ENCODE data around the gene F12. TPM values are rescaled to one million over a fixed set of nuclear protein-coding genes. Genes with fewer than 3 reads are reported as not detected.

F12 gene
- total RNA-seq, 1 experiment from 2014 or later: 10.0 TPM

DNA sequence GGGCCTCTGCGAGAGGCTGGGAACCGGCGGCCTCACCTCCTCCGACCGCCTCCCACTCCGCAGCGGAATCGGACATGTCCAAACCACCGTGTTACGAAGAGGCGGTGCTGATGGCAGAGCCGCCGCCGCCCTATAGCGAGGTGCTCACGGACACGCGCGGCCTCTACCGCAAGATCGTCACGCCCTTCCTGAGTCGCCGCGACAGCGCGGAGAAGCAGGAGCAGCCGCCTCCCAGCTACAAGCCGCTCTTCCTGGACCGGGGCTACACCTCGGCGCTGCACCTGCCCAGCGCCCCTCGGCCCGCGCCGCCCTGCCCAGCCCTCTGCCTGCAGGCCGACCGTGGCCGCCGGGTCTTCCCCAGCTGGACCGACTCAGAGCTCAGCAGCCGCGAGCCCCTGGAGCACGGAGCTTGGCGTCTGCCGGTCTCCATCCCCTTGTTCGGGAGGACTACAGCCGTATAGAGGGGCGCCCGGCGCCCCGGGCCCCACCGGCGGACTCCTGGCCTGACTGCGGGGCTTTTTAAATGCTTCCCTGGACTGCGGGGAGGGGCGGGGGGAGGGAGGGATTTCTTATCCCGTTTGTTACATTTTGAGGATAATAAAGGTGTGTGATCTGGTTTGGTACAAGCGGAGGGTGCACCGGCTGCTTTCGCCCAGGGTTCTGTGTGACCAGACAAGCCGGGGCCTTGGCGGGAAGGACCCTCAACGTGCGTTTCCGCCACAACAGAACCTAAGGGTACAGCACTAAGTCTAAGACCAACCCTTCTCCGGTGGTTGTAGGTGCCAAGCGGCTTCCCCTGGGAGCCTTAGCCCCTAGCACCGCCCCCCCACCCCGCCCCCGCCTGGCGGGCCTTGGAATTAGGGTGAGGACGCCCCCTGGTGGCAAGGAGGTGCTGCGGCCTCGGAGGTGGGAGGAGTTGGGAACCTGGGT is 46.6 kb upstream of the F12 start (continued):
- TF ChIP-seq, protein P1, sequence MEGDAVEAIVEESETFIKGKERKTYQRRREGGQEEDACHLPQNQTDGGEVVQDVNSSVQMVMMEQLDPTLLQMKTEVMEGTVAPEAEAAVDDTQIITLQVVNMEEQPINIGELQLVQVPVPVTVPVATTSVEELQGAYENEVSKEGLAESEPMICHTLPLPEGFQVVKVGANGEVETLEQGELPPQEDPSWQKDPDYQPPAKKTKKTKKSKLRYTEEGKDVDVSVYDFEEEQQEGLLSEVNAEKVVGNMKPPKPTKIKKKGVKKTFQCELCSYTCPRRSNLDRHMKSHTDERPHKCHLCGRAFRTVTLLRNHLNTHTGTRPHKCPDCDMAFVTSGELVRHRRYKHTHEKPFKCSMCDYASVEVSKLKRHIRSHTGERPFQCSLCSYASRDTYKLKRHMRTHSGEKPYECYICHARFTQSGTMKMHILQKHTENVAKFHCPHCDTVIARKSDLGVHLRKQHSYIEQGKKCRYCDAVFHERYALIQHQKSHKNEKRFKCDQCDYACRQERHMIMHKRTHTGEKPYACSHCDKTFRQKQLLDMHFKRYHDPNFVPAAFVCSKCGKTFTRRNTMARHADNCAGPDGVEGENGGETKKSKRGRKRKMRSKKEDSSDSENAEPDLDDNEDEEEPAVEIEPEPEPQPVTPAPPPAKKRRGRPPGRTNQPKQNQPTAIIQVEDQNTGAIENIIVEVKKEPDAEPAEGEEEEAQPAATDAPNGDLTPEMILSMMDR (IDR thresholded peaks at IDR 0.05): peak; percentile 77
- TF ChIP-seq ZNF219 (CRISPR knock-in tag; IDR thresholded peaks at IDR 0.05; ENCODE audit: borderline replicate concordance) (no peak), TEAD4 (CRISPR knock-in tag; IDR thresholded peaks at IDR 0.05) (no peak), HMGA2 (CRISPR knock-in tag; IDR thresholded peaks at IDR 0.05) (no peak), TEAD1 (CRISPR knock-in tag; IDR thresholded peaks at IDR 0.05) (no peak; the same call in 1 of the 2 replicates), ATF1 (CRISPR knock-in tag; IDR thresholded peaks at IDR 0.05) (no peak), SP1 (CRISPR knock-in tag; conservative IDR thresholded peaks at IDR 0.05) (peak; percentile 52; the same call in 1 of the 2 replicates), CREB1 (CRISPR knock-in tag; IDR thresholded peaks at IDR 0.05) (no peak), ZNF416 (CRISPR knock-in tag; IDR thresholded peaks at IDR 0.05) (peak; percentile 96), ZNF121 (CRISPR knock-in tag; IDR thresholded peaks at IDR 0.05) (no peak), CDX4 (CRISPR knock-in tag; IDR thresholded peaks at IDR 0.05; ENCODE audit: borderline replicate concordance) (peak; percentile 59; the same call in 1 of the 2 replicates), ZNF425 (CRISPR knock-in tag; conservative IDR thresholded peaks at IDR 0.05) (peak; percentile 72; the same call in 1 of the 2 replicates), SOX15 (CRISPR knock-in tag; IDR thresholded peaks at IDR 0.05) (no peak), NFE2L1 (CRISPR knock-in tag; IDR thresholded peaks at IDR 0.05) (no peak), GABPB1 (CRISPR knock-in tag; IDR thresholded peaks at IDR 0.05) (no peak), RORB (CRISPR knock-in tag; IDR thresholded peaks at IDR 0.05) (no peak), ZNF671 (CRISPR knock-in tag; IDR thresholded peaks at IDR 0.05) (peak; percentile 73; the same call in 1 of the 2 replicates), ELF4 (CRISPR knock-in tag; IDR thresholded peaks at IDR 0.05; ENCODE audit: low read depth) (peak; percentile 81; the same call in 1 of the 2 replicates), JUN (CRISPR knock-in tag; IDR thresholded peaks at IDR 0.05) (peak; percentile 75; the same call in 1 of the 2 replicates), GRHL2 (CRISPR knock-in tag; IDR thresholded peaks at IDR 0.05; ENCODE audit: insufficient replicate concordance, severe bottlenecking) (no peak), USF2 (CRISPR knock-in tag; IDR thresholded peaks at IDR 0.05) (no peak)
- TF ChIP-seq, protein P2, sequence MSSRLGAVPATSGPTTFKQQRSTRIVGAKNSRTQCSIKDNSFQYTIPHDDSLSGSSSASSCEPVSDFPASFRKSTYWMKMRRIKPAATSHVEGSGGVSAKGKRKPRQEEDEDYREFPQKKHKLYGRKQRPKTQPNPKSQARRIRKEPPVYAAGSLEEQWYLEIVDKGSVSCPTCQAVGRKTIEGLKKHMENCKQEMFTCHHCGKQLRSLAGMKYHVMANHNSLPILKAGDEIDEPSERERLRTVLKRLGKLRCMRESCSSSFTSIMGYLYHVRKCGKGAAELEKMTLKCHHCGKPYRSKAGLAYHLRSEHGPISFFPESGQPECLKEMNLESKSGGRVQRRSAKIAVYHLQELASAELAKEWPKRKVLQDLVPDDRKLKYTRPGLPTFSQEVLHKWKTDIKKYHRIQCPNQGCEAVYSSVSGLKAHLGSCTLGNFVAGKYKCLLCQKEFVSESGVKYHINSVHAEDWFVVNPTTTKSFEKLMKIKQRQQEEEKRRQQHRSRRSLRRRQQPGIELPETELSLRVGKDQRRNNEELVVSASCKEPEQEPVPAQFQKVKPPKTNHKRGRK (CRISPR knock-in tag; IDR thresholded peaks at IDR 0.05; ENCODE audit: borderline replicate concordance): no peak
- TF ChIP-seq, protein P3, sequence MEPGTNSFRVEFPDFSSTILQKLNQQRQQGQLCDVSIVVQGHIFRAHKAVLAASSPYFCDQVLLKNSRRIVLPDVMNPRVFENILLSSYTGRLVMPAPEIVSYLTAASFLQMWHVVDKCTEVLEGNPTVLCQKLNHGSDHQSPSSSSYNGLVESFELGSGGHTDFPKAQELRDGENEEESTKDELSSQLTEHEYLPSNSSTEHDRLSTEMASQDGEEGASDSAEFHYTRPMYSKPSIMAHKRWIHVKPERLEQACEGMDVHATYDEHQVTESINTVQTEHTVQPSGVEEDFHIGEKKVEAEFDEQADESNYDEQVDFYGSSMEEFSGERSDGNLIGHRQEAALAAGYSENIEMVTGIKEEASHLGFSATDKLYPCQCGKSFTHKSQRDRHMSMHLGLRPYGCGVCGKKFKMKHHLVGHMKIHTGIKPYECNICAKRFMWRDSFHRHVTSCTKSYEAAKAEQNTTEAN (CRISPR knock-in tag; IDR thresholded peaks at IDR 0.05): no peak; the same call in 1 of the 2 replicates
- TF ChIP-seq, protein P4, sequence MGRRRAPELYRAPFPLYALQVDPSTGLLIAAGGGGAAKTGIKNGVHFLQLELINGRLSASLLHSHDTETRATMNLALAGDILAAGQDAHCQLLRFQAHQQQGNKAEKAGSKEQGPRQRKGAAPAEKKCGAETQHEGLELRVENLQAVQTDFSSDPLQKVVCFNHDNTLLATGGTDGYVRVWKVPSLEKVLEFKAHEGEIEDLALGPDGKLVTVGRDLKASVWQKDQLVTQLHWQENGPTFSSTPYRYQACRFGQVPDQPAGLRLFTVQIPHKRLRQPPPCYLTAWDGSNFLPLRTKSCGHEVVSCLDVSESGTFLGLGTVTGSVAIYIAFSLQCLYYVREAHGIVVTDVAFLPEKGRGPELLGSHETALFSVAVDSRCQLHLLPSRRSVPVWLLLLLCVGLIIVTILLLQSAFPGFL (CRISPR knock-in tag; IDR thresholded peaks at IDR 0.05; ENCODE audit: borderline replicate concordance): no peak
- TF ChIP-seq, protein P5, sequence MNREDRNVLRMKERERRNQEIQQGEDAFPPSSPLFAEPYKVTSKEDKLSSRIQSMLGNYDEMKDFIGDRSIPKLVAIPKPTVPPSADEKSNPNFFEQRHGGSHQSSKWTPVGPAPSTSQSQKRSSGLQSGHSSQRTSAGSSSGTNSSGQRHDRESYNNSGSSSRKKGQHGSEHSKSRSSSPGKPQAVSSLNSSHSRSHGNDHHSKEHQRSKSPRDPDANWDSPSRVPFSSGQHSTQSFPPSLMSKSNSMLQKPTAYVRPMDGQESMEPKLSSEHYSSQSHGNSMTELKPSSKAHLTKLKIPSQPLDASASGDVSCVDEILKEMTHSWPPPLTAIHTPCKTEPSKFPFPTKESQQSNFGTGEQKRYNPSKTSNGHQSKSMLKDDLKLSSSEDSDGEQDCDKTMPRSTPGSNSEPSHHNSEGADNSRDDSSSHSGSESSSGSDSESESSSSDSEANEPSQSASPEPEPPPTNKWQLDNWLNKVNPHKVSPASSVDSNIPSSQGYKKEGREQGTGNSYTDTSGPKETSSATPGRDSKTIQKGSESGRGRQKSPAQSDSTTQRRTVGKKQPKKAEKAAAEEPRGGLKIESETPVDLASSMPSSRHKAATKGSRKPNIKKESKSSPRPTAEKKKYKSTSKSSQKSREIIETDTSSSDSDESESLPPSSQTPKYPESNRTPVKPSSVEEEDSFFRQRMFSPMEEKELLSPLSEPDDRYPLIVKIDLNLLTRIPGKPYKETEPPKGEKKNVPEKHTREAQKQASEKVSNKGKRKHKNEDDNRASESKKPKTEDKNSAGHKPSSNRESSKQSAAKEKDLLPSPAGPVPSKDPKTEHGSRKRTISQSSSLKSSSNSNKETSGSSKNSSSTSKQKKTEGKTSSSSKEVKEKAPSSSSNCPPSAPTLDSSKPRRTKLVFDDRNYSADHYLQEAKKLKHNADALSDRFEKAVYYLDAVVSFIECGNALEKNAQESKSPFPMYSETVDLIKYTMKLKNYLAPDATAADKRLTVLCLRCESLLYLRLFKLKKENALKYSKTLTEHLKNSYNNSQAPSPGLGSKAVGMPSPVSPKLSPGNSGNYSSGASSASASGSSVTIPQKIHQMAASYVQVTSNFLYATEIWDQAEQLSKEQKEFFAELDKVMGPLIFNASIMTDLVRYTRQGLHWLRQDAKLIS (CRISPR knock-in tag; IDR thresholded peaks at IDR 0.05; ENCODE audit: borderline replicate concordance): no peak

Measured in WTC11 (cell line).